HG02798 (cell line): Measurements from ENCODE around the gene ANKRD10.
"Not testable (repeated sequence)": the region's sequence is repeated elsewhere in the genome, so short reads cannot be mapped to it uniquely, and the experiment has no call there.

ENCODE experiments used
- ATAC-seq: cut with Tn5 transposase; IDR thresholded peaks from one replicate; pipeline ENCODE4 v1.9.1; 2021; ENCODE audit warnings: mild to moderate bottlenecking; ENCODE audit not compliant: unreplicated experiment, poor library complexity

The ANKRD10 gene

GRCh38 chr13:110869805-110870706 is 44.8 kb downstream of the ANKRD10 start:
- no peak for ATAC-seq

GRCh38 chr13:110869231-110869804 is 45.6 kb downstream of the ANKRD10 start:
- ATAC-seq = no peak

GRCh38 chr13:110868720-110869119 is 46.1 kb downstream of the ANKRD10 start:
- ATAC-seq = no peak

- ATAC-seq = no peak
Measured at GRCh38 chr13:110867380-110867779, 47.5 kb downstream of the ANKRD10 start.

- ATAC-seq = no peak
Measured at GRCh38 chr13:110866491-110867170, 48.2 kb downstream of the ANKRD10 start.

- no peak for ATAC-seq
Measured at GRCh38 chr13:110863685-110864084, 51.2 kb downstream of the ANKRD10 start.

- no peak for ATAC-seq
Measured at GRCh38 chr13:110860983-110861382, 53.9 kb downstream of the ANKRD10 start.

GRCh38 chr13:110856942-110857835 is 57.7 kb downstream of the ANKRD10 start:
- peak; percentile 81 for ATAC-seq

- peak; percentile 67 for ATAC-seq
Measured at GRCh38 chr13:110855363-110855762, 59.5 kb downstream of the ANKRD10 start.

- no peak for ATAC-seq
Measured at GRCh38 chr13:110854866-110855265, 60.0 kb downstream of the ANKRD10 start.

- no peak for ATAC-seq
Measured at GRCh38 chr13:110853235-110853721, 61.6 kb downstream of the ANKRD10 start.

- no peak for ATAC-seq
Measured at GRCh38 chr13:110850840-110851239, 64.0 kb downstream of the ANKRD10 start.

- ATAC-seq = no peak
Measured at GRCh38 chr13:110850006-110850405, 64.9 kb downstream of the ANKRD10 start.

- ATAC-seq = no peak
Measured at GRCh38 chr13:110845520-110845919, 69.3 kb downstream of the ANKRD10 start.

GRCh38 chr13:110841846-110842245 is 73.0 kb downstream of the ANKRD10 start:
- no peak for ATAC-seq

- no peak for ATAC-seq
Measured at GRCh38 chr13:110841406-110841805, 73.5 kb downstream of the ANKRD10 start.

- ATAC-seq = no peak
Measured at GRCh38 chr13:110838867-110839538, 75.9 kb downstream of the ANKRD10 start.

- ATAC-seq = no peak
Measured at GRCh38 chr13:110838116-110838515, 76.8 kb downstream of the ANKRD10 start.

GRCh38 chr13:110837397-110838061 is 77.3 kb downstream of the ANKRD10 start:
- ATAC-seq = not testable (repeated sequence)
